AG20443 (cell line): ENCODE data around the gene DMBX1.

ENCODE experiments used
- DNase-seq: peaks from one replicate; pipeline ENCODE4 v3.0.0; 2012; ENCODE audit warnings: low spot score, mixed read lengths

Gene DMBX1

DNA sequence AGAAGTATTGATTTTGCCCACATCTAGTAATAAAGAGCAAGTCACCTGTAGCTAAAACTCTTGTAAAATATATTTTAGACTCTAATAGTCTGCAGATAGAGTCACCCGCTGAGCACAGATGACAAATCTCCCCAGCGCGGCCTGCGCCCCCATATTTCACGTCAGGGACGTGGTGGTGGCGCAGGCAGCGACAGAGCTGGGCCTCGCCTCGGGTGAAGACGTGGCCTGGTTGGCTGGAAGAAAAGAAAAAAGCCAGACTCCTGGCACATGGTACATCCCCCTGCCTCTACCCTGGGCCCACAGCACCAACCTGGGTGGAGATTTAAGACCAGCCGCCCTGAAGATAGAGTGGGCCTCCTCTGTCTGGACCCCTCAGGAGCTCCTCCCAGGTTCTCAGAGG, 6.0 kb upstream of the DMBX1 start:
- no peak for DNase-seq

DNA sequence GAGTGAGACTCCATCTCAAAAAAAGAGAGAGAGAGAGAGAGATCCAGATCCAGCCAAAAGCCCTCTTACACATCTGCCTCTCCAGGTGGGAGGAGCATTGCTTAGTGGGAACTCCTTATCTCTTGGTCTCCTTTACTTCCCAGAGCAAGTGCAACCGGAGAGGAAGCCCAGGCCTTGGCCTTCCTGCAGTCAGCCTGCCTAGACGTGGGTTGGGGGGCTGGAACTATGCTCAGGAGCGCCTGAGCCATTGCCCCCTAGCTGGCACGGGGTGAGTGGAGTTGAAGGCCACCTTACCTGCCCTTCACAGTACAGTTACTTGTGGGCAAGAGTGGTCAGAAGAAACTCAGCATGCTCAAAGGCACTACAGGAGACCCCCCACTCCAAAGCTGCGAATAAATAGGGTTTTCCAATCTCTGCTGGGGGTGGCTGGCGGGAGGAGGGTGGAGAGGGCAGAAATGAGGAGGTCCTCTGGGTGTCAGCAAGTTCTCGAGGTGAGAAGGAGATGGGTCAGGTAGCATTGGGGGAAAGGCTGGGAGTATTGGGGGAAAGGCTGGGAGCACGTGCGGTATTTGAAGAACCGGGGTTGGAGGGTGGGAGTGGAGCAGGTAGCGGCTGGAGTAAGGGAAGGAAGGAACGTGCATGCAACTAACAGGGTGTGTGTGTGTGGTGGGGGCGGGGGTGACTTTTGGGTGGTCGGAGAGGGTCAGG, 4.7 kb upstream of the DMBX1 start:
- no peak for DNase-seq

DNA sequence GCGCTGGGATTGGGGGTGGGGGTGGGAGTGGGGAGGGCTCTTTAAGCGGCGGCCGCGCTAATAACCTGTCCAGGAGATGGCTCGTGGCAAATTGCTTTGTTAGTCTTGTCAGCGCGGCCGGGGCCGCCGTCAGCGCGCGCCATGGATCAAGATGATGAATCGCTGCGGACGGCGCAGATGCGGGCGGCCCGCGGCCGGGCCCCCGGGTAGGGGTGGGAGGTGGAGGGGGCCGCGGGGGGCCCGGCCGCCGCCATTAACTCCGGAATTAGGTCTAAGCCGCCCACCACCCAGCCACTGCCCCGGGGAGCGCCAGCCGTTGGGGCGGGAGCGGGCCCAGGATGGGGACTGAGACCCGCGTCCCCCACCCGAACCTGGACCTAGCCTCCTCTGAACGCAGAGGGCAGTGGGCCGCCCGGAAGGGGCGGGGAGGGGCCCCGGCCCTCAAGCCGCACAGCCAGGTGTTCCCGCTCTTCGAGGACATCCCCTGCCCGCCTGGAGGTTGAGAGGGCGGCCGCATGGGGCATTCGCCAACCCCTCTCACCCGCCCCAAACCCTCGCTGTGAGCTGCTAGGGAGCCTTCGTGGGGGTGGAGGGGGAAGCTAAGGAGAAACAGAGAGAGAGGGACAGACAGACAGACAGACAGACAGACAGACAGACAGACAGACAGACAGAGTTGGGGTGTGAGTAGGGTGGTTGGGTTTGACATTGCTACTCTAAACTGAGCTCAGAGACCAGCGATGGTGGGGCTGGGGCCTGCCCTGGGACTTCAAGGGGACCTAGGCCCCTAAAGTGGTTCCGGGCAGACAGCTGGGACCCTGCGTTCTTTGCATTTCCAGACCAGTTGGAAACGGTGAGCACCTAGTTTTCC, 3.8 kb upstream of the DMBX1 start:
- DNase-seq: no peak

DNA sequence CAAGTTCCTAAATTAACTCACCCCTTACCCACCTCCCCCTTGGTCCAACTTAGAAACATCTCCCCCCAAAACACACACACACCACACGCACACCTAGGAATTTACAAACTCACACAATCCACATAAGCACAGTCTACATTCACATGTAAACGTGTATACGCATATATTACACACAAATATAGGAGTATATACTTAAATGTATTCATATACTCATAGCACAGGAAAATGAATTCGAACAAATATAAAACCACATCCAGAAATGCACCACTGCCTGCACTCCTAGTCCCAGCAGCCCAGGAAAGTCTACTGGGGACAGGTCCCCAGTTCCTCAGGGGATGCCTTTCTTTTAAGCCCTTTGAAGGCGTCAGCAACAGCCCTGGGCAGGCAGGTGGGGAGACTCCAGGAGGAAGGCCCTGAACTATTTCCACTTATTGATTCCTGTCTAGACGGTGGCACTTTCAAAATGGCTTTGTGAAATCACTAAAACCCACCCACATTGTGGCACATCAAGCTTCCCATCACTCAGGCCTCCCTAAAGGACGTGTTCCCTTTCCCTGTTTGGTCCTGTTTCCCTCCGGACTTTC, 3.1 kb upstream of the DMBX1 start:
- DNase-seq: no peak

DNA sequence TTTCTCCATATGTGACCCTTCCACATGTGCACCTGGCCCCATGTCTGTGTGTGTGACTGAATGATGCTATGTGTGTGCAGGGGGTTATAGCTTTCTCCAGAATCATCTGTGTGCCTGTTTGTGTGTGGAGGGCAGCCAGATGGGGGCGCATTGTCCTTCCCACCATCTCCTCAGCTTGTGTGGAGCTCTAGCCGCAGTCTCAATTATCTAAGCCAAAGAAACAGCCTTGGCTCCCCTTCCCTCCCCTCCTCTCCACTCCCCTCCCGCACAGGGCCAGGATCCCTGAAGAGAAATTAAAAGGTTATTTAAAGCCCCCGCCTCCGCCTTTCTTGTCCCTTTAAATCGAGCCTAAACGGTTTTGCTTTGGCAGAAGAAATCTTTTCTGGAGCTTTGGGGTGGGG, 1.8 kb upstream of the DMBX1 start:
- DNase-seq: no peak

DNA sequence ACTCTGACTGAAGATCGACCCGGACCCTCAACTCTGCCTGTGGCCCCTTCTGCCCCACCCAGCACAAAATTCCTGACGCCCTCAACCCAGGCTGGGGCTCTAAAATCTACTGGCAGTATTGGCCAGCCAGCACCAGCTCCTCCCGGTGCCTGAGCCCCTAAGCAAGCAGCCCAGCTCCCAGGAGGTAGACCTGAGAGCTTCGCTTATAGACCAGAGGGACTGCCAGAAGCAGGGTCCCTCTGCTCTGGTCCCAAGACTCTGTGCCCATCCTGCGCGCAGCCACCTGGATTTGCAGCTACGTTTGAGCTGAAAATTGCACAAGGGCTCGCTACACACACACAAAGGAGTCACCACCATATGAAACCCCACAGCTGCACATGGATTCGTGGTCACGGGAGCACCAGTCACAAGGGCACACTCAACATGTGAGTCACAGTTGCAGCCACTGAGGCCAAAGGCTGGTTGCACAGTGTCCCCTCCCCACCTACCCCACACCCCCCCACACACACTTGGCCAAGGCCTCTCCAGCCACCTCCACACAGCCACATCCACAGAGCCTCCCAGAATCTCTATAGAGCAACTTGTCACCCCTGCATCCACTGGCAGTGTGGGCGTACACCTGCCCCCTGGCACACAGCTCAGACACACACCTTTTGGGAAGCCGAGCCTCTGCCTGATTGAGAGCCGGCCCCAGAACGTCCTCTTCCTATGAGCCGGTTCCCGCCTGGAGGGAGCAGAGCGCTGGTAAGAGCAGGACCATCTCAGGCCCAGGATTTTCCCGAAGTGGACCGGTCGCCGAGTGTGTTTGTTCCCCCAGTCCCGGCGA, 1.1 kb upstream of the DMBX1 start:
- DNase-seq: peak; percentile 38

DNA sequence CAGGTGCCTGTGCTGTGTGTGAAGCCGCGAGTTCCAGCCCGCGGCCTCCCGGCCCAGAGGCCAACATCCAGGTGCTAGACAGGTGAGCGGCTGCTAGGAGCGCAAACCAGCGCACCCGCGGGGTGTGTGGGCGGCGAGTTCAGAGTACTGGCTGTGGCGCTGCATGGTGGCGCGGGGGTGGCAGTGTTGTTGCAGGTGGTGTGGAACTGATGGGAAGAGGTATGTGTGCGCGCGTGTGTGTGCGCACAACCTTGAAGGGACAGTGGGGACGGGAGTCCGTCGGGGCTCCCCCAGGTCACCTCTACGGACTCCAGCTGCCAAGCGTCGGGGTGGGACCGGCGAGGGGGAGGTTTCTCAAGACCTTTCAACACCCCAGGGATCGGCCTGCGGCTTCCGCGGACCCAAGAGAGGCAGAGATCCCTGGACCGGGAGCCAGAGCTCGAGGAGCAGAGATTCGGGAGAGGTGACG, 433 bp upstream of the DMBX1 start:
- DNase-seq: no peak

DNA sequence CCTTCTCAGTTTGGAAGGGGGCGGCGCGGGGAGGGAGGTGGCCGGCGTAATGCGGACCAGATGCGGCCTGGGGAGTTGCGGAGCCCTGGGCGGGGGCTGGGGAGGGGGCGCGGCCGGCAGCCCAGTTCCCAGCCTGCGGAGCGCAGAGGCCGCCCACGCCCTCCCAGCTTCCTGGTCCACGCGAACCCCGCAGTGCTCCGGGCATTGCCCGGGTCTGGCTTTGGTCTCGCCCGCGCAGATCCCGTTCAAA, 695 bp downstream of the DMBX1 start:
- DNase-seq: no peak

DNA sequence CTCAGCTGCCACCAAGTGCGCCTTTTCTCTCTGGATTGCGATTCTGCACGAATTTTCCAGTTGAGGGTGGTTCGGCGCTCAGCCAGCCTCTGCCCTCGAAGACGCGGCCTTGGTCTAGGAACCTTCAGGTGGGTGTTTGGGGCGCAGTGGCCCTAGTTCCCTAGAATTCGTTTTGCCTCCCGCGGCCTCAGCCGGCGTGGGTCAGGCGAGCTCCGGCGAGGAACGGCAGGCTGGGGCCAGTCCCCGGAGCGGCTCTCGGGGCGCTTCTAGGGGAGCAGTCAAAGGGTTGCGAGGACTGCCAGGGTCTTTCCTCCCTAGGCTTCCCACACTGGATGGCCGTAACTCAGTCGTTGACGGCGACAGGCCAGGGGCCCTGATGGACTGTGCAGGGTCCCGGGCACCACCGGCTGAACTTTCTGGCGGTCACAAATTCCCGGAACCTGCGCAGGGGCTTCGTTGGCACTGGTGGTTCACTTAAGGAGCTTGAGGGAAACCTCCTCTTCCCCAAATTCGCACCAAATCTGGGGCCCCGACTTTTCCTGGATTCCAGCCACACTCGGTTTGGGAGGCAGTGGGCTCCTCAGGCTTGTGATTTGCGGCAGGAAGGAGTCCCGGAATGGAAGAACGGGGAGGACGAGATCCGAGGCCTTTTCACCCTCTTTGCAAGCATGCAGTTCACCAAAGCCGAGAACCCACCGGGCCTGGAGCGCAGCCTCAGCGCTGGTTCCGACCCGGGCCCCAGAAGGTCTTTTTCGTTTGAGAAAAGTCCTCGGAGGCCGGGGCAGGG, 1.2 kb downstream of the DMBX1 start:
- DNase-seq: no peak

DNA sequence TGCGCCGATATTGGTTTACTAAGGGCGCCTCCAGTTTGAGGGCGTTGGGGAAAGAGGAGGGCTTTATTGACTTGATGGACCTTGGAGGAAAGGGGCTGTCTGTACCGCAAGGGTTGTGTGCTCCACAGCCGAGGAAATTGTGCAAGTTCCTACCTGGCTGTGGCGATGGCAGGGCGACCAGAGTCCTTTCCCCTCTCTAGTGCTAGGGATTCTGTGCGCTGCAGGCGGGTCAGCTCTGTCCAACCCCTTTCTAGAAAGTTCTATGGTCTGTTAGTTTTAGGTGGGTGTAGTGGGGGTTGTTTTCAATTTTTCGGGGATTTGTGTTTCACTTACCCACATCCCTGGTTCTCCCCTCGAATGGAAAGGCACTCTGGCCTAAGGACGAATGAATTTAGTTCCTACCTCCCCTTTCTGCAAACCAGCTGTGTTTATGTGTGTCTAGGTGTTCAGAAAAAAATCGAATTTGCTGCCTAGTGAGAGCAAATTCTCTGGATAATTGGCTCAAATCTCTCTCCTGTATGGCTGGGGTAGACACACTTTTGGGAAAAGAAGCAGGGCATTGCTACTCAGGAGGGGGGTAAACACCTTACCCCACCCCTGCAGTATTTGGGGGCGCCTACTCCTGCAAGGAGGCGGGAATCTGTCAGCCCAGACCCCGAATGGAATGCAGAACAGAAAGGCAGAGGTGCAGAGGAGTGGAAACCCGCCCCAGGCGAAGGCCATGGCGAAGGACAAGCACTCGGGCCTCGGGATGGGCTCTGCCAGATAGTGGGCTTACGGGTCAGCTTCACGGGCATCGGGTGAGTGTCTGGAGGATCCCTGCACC, 2.0 kb downstream of the DMBX1 start:
- no peak for DNase-seq

DNA sequence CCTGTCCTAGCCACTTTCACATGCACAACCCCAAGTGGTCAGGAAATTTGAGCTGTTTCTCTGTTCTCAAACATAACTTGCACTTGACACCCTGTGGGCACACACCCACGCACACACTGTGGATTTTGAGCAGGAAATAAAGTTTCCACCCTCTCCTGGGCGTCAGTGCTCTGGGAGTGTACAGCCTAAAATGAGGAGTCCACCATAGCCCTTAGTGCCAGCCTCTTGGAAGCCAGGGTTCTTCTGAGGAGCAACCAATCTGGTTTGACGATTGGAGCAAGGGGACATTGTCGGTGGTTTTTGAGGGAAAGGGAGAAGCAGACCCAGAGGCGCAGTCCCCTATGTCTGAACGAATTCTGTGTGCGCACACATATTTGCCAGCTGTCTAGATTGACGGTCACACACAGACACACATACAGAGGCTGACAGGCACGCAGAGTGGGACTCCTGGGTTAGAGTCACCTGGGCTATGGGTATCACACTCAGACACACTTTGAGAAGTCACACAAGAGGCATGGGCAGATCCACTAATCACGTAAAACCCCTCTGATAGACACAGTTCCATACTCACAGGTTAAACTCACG, 2.7 kb downstream of the DMBX1 start:
- DNase-seq: no peak

DNA sequence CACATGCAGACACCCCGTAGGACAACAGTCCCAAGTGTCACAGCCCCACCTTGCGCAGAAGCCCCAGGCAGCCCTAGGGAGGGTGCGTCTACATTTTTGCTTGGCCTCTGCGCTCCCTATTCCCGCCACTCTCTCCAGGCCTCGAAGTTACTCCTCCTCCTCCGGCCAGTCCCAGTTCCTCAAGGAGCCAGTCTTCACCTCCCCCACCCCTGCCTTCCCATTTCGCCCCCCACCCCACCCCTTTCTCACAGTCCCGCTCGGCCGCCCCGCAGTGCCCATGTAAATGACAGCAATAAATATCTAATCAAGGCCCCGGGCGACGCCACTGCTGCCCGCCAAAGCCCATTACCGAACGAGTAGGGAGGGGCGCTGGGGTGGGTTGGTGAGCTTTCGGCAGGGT, 3.2 kb downstream of the DMBX1 start:
- DNase-seq: no peak

DNA sequence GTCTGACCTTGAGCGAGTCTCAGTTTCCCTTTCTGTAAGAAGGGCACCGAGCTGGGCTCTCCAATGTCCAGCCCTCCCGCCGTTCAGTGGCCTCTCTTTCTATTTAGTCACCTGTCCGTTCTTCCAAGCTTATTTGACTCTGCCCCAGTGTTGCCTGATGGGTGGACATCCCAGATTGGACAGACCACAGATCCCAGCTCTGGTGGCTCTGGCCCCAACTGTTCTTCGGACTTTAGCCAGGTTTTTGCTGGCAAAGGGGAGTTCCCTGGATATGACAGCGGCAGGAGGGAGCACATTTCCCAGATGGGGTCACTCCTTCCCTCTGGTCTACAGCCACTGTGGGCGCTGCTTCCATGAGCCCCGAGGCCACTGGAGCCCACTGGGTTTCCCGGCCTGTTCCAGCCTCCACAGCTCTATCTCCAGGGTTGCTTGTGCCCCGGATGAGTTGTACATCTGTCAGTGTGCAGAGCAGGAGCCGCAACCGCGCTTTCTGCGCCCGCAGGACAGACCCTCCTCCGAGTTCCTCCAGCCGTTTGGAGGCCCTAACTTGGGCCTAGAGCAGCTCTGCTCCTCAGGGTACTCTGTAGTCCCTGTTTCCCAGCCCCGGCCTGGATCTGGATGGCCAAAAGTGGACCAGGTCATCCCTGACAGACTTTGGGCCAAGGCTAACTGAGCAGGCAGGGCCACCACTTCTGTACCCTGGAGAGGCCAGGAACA, 3.8 kb downstream of the DMBX1 start:
- DNase-seq: no peak

DNA sequence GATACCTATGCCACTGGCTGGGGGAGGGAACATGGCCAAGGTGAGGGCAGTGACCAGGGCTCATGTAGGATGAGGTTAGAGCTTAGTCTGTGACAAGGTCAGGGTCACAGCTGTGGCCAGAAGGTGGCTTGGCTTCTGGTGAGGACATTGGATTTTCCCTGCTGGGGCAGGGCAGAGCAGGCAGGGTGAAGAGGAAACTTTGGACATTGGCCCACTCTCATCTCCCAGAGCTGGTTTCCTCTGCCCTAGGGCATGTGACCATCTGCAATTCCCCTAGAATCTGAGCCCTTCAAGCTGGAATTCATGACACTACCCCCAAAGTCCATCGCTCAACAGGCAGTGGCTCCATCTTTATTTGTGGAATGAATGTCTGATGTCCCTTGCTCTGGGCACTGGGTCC, 5.3 kb downstream of the DMBX1 start:
- DNase-seq: no peak

DNA sequence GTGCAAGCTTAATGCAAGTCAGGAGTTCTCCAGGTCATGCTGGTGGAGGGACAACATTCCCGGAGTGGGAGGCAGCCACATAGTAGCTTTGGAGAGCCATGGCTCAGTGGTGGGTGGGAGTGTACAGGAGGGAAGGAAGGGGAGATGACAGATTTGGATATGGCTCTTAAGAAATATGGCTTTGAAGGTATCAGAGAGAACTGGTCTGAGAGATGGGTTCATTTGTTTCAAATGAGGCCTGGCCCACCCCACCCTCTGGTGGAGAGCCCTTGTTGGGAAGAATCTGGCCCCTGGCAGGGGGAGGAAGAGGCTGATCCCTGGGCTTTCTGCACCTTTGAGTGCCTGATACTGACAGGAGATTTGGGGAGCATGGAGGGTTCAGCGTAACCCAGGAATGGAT, 6.1 kb downstream of the DMBX1 start:
- DNase-seq: no peak

DNA sequence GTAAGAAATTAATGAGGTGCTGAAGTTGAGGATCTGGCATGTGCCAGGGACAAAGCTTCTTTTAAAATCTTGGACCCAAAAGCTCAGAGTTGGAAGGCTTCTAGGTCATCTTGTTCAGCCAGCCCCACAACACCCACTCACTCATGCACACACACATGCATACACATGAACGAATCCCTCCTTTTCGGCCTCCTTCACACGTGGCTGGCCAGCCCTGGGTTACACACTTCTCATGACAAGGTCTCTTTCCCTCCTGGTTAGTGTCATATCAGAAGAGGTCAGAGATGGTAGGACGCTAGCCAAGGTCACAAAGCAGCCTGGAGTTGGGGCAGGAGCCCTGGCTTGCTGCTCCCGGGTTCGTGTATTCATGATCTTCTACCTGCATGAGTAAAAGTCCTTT, 6.9 kb downstream of the DMBX1 start:
- DNase-seq: no peak

DNA sequence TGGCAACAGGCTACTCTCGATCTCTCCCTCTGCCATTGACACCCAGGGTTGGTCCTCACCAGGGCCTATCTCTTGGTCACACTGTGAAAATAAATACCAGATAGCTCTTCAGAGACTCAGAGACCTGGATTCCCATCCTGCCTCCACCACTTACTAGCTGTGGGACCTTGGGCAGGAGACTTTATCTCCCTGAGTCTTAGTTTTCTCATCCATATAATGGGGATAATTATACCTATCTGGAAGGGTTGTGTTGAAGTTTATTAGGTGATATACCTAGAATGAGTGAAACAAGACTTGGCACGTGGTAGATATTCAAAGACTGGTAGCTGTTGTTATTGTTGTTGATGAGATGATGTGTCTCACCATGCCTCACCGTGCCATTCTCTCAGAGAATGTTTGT, 7.4 kb downstream of the DMBX1 start:
- DNase-seq: no peak

DNA sequence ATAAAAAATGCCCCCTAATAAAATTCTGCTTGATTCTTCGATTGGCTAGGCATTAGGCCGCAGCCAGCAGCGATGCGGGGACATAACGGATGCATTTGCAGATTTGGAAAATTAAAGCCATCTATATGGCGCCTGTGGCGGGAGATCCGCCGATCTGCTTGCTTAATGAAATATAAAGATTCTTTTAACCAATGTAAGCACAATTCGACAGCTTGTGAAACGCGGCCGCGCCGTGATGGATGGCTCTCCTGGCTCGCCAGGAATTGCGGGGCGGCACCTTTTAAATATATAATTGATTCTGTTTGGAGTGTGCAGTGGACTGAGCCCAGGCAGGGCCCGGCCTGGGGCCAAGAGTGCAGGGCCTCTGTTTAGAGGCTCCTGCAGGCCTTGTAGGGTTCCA, 8.0 kb downstream of the DMBX1 start:
- DNase-seq: no peak

DNA sequence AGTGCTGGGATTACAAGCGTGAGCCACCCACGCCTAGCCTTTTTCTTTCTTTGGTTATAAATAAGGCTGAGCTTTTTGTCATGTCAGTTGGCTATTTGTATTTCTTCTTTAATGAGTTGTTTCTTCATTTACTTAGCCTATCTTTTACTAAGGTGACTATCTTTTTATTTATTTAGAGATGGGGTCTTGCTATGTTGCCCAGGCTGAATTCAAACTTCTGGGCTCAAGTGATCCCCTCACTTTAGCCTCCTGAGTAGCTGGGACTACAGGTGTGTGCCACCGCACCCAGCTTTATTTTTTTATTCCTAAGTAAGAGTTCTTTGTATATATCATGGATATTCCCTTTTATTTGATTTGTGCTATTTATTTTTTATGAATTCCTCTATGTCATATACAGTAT, 11.9 kb downstream of the DMBX1 start:
- DNase-seq: no peak

DNA sequence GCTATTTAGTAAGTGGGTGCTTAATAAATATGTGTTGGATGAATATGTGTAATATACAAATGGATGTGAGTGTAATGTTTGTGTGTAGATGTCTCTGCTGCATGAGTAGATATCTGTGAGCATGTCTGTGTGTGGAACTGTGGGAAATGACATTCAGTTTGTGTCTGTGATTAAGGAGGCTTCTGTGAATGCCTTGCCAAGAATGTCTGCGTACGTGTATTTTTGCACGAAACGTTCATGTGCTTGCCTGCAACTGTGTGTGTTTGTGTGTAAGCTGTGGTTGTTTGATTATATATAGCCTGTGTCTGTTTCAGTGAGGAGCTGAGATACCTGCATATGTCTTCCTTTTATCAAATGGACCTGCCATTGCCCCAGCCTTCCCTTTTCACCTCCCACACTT, 13.8 kb downstream of the DMBX1 start:
- no peak for DNase-seq
